SW 1271 (cell line): Measurements from ENCODE around the gene BCAS3.
"Not testable (repeated sequence)": the region's sequence is repeated elsewhere in the genome, so short reads cannot be mapped to it uniquely, and the experiment has no call there.

Source experiments
- DNase-seq, 2 experiments: peaks; one replicate each; lab custom pipeline; 2025; lab: John Stamatoyannopoulos, UW

Gene BCAS3

DNA sequence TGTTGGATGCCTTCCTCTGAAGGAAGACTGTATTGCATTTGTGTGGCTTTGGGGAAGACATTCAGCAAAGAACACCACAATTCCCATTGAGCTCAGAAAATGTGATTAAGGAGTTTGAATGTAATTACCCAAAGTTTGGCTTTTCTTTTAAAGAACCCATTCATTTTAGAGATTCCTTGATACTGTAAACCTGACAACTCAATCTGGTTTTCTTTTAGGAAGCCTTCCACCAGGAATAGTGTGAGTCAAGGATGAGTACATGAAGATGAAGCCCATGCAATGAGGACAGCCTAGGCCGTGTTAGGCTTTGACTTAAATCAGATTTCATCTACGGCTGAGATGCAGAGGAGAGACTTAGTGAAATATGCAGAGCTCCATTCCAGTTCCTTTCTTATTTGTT is 450.3 kb downstream of the BCAS3 start:
- no peak for DNase-seq

- DNase-seq: no peak
Observed at GRCh38 chr17:61128661-61129115, 451.0 kb downstream of the BCAS3 start.

DNA sequence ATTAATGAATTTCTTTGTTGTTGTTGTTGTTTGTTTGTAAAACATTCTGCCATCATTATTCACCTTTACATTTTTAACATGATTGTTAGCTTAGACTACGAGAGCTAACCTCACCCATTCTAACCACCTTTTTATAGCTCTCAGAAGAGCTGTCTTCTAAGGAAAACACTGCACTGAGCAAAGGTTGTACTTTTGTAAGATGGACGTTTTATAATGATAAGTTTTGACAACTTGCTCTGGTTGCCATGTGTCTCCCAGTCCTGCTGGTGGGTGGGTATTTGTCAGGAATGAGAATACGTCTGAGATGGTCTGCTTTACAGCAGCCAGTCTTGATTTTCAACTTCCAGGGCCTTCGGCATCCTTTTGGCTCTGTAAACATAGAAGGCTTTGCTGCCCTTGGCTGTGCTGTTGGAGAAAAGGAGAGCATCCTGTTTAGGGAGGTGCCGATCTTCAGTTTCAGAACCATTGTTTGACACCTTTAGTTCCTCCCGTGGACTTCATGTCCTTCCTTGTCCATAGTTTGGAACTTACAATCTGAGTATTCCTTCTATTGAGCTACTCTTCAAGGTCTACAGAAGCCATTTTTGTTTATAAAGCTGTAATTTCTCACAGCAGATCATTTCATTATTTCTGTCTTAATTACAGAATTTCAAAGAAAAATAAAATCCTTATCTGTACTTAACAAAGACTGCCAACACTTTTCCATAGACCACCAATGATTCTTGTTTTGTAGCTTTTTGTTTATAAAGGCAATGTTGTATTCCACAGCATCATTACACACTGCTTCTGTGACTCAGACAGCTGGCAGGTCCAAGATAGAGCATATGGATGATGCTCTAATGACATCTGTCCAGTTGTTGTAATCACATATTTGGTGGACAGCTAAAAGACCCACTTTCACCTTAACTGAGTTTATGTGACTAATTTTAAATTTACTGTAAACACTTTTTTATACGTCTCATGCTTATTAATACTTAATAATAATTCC is 451.9 kb downstream of the BCAS3 start:
- DNase-seq: no peak

DNA sequence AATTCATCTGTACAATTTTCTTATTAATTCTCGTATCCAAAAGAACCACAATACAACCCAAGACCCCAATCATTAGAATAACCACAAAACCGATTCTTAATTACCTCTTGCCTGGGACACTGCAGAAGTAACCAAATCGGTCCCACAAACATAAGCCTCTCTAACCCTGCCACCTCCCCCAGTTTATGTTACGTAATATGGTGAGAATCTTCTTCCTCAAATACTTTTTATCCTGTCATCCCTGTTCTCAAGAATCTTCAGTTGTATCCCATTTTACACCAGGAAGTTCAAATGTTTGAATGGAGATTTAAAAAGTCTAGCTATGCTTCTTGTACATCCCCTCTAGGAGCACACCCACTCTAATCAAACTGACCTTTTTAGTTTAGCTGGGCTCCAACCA is 452.7 kb downstream of the BCAS3 start:
- DNase-seq: no peak

DNA sequence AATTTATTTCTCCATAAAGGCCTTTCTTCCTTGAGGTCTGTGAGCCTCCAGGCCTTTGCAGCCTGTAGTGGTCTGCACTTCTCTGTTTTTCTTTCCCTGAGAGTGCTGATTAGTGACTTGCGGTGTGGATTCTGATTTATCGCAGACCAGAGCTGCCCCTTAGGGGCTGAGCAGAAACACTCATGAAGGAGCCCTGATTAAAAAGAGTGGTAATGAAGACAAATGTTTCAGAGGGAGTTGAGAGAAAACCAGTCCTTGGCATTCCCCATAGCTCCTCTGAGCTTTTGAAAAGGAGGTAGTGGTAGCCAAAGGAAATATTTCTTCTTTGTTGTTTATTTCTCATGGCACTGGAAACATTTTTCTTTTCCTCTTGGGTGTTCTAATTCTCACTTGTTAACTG is 453.9 kb downstream of the BCAS3 start:
- DNase-seq: no peak

- no peak for DNase-seq
Observed at GRCh38 chr17:61132524-61132923, 454.9 kb downstream of the BCAS3 start.

DNA sequence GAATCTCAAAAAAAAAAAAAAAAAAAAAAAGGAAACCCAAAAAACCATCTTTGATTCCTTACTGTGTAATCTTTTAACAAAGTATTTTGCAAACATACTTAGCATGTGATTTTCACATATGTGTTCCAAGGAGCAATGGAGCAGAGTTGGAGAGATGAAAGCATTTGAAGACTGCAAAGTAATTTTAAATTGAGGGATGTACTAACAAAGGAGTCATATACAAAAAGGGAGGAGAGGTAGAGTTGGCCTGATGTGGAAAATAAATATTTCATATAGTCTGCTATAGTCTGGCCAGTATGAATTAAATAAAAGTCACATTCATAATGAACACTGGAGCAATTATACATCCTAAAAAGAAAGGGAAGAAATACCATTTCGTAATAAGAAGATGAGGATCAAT is 456.2 kb downstream of the BCAS3 start:
- DNase-seq: no peak

DNA sequence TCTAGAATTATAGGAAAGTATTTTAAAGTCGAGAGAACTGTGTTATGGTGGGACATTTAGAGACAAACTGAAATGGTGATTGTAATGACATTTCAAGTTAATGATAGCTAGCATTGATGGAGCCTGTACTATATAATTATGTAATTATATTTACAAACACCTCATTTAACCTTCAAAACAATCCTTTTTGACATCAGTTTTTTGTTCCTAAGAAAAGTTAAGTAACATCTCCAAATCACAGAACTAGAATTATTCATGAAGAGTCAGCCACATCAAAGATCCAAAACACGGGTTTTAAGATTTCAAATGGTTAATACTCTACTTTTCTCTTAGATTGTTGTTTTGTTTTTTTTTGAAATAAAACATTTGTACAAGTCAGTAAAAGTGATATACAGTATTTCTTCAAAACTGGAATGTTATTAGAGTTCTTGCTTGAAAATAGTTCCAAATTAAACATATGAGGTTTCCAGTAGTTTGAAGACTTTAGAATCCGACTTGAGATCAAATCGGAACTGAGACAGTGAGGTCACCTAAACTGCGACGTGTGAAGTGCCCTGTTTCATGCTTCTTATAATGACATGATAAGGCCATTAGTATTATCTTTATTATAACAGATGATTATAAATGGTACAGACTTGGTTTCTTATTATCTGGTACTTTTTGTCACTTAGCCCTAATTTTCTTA is 457.0 kb downstream of the BCAS3 start:
- no peak for DNase-seq

DNA sequence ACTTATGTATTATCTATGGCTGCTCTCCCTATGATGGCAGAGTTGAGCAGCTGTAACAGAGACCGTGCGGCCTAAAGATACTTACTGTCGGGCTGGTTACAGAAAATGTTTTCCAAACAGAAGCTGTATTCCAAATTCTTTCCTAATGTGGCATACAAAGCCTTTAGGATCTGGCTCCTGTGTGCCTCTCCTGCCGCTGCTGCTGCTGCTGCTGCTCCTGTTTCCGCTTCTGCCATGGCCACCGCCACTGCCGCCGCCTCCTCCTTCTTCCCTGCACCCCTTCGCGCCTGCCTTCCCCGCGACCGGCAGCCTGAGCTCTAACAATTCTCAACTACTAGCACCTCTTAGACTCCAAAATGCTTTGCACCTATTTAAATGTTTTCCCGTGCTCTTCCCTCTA is 458.1 kb downstream of the BCAS3 start:
- no peak for DNase-seq

DNA sequence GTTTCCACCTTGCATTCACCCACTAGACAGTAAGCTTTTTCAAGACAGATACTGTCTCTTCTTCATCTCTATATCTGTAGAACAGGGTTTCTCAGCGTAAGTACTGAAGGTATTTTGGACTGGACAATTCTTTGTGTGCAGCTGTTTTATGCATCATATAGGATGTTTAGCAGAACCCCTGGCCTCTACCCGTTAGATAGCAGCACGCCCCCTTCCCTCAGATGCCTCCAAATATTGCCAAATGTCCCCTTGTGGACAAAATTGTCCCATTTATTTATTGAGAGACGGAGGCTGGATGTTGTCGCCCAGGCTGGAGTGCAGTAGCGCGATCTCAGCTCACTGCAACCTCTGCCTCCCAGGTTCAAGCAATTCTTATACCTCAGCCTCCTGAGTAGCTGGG is 458.6 kb downstream of the BCAS3 start:
- DNase-seq: no peak

DNA sequence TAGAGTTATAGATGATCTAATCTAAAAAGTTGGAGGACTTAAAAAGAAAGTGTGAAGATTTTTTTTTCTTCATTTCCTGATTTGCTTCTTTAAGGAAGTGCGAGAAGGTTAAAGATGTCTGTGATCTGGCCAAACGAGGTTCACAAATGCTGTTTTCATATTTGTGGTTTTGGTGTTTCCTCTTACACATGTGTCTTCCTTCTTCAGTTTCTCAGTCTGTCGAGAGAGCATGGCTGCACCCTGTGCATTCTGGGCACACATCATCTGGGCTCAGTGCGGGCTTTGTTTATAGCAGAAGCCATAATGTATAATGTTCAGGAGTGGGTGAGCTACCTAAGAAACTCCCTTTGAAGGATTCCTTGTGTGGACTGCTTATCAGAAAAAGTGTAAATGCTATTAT is 461.6 kb downstream of the BCAS3 start:
- DNase-seq: no peak

GRCh38 chr17:61140081-61140786 is 462.6 kb downstream of the BCAS3 start:
- no peak for DNase-seq

DNA sequence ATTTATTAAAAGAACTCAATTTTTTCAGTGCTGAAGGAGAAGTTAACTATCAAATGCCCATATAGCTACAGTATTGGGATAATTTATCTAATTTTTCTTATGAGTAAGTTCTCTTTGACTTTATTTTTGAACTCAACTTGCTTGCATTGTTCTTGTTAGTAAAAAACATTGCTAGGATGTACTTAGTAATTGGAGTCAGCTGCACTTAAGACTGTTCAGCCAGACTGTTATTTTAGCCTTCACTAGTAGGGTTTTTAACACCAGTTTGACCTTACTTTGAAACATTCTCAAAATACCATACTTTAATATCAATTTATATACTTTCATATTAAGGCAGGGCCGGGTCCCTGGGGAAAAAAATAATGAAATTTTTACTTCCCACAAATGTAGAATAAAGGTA is 465.4 kb downstream of the BCAS3 start:
- DNase-seq: no peak

- DNase-seq: no peak
Observed at GRCh38 chr17:61144137-61144536, 466.5 kb downstream of the BCAS3 start.

DNA sequence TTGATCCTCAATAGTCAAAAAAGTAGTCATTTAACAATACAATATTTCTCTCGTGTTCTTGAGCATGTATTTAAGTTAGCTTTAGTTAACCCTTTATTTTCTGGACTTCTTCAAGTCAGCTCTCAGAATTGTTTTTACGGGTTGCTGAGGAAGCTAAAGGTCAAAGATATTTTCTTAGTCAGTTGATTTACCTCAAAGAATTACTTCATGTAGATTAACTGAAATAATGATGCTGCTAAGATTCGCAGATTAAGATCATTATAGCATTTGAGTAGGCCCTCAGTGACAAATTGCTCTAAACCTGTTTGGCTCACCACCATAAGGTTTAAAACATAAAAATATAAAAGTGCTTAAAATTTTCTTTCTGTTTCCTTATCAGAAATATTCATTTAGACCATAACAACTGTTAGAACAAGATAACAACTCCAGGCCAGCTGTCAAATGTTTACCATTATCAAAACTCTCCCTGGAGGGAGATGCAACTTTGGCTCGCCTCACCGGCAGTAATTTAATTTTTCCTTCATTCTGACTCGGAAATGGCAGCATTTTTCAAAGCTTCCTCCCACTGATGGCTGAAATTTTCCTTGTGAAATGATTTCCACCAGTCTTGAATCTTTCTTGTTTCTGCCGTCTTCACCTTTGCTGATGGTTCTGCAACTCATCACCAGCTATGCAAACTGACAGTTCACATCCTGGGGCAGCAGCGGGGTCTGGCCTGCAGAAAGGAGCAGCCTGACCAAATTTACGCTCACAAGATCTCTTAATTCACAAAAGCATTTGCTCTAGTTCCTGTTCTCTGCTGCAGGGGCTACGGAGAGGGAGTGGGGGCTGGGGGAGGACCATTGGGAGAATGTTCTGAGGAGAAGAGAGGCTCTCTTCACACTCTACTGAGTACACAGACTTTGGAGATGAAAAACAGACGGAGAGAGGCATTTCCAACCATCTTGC is 467.2 kb downstream of the BCAS3 start:
- DNase-seq: no peak

DNA sequence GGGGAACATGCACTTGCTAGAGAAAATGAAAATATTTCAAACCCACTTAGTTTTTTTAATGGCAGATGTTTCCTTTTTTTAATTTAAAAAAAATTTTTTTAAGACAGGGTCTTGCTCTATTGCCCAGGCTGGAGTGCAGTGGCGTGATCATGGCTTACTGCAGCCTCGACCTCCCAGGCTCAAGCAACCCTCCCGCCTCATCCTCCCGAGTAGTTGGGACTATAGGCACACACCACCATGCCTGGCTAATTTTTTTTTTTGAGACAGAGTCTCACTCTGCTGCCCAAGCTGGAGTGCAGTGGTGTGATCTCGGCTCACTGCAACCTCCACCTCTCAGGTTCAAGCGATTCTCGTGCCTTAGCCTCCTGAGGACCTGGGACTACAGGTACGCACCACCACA is 469.2 kb downstream of the BCAS3 start:
- not testable (repeated sequence) for DNase-seq

DNA sequence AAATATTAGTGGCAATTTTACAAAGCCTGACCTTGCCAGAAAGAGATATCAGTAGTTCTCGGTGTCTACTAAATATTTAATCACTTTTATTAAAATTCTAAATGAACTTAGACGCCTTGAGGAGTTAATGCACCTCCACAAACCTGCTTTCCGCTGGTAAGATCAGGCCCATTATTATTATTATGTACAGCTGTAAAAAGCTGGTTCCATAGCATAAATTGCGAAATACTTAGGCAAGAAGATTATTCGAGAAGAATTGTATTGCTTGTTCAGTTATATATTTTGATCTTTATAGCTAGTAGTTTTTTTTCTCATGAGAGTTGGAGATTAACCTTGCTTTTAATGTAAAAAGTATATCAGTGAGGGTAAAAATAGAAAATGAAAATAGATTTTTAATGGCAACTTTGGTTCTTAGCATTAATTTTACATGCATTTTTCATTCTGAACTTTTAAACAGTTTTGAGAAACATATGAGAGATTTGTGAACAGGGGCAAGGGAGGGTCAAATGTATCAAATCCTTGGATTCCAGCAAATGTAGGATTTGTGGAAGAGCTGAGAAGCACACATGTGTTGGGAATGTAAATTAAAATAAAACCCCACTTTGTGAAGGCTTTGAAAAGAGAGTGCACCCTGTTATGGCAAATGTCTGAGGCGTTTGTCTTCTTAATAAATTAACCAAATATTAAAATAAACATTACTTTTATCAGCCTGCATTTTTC is 471.6 kb downstream of the BCAS3 start:
- DNase-seq: no peak

DNA sequence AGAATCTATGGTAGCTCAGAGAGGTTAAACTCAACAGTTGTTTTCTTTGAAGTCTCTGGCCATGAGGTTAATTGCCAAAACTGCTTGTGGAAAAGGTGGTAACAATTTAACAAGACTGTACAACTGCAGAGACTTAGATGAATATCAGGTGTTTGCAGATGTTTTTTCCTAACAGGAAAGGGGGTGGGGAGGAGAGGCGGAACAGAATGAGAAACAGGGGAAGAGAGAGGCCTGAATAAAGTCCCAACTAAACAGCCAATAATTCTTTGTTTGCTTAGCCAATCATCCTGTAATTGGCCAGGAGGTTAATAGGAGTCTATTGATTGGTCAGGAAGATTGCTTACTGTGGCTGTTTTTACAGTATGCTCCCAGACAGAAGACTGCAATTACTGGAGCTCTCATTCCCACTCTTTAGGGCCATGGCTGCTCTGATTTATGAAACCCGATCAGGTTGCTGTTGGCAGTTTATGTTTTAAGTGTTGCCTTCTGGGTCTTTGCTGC is 472.3 kb downstream of the BCAS3 start:
- DNase-seq: no peak

DNA sequence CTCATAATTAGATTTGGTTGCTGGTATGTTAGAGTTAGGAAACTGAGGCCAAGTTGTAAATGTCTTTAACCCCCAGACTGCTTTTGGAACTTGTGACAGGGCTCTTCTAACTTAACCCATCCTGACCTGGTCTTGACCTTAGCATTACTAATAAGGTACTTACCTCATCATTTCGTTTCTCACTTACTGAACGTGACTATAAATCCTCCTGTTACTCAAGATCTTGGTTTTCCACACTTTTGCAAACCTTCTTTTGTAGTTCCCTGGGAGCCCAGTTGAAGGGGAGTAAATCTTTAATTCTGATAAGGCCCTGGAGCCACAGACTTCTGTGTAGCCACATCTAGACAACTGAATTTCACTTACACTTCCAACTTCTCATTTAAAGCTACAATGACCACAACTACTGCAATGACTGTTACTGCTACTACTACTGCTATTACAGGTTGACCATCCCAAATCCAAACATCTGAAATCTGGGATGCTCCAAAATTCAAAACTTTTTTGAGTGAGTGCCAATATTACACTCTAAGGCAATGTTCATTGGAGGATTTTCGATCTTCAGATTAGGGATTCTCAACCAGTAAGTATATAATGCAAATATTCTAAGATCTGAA is 473.1 kb downstream of the BCAS3 start:
- no peak for DNase-seq

DNA sequence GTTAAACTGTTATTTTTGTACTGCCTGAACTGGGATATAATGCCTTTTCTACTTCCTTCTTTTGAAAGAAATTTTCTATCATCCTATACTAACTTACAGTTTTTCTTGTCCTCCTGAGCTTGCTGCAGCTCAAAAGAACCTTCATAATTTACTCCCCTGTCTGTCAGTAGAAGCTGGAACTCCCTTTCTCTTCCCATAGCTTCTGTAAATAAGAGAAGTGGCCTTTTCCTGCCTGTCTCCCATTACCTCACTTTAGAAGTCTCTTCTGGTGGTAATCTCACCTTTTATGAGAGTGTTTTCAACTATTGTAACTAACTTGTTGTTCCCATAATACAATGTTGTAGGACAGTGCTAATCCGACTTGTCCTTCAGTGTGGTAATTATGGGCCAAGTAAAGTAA is 475.2 kb downstream of the BCAS3 start:
- no peak for DNase-seq
